IMR-90 (cell line): Measurements from ENCODE around the gene ACTG2. TPM values are rescaled to one million over a fixed set of nuclear protein-coding genes. Genes with fewer than 3 reads are reported as not detected.
A peak's percentile ranks its signal among the peaks of the same experiment; 100 is the strongest.

ENCODE experiments used
- ATAC-seq: fragments of 200-7000 bp; cut with Tn5 transposase; 2 replicates; pipeline ENCODE4 v1.9.1; 2020; ENCODE audit warnings: low read depth, mild to moderate bottlenecking, moderate library complexity
- BruUV-seq: library from RNA; stranded (reverse); fragments of 400-500 nt; replicated peaks from 2 replicates; lab custom pipeline; 2021; lab: Mats Ljungman, UMichigan
- CTCF ChIA-PET: fragments of 300-600 bp; formaldehyde crosslinking; extraction: SDS; loops from one replicate; lab custom pipeline; 2021; ENCODE audit warnings: antibody characterized with exemption; lab: Yijun Ruan, JAX
- POLR2A ChIA-PET: fragments of 300-600 bp; sonication (Branson Sonifier 250); formaldehyde crosslinking; loops from one replicate; lab custom pipeline; 2022; ENCODE audit warnings: antibody characterized with exemption; ENCODE audit not compliant: unreplicated experiment; lab: Charles Lee
- DNase-seq: peaks from one replicate; pipeline ENCODE4 v3.0.0; 2013
- H2AFZ ChIP-seq: replicated peaks from 2 replicates; pipeline ENCODE3; 2013; ENCODE audit warnings: low read length, mild to moderate bottlenecking; ENCODE audit not compliant: poor library complexity
- H2AK5ac ChIP-seq: 2 replicates; pipeline ENCODE4 v1.6.1; 2013; ENCODE audit warnings: low read depth, low read length, inconsistent platforms
- H2AK9ac ChIP-seq: replicated peaks from 2 replicates; pipeline ENCODE3; 2013; ENCODE audit warnings: mild to moderate bottlenecking, low read depth, low read length, moderate library complexity; ENCODE audit not compliant: poor library complexity
- H2BK120ac ChIP-seq: 2 replicates; pipeline ENCODE4 v1.6.1; 2013; ENCODE audit warnings: low read depth, low read length, inconsistent platforms
- H2BK15ac ChIP-seq: 3 replicates; pipeline ENCODE4 v1.6.1; 2013; ENCODE audit warnings: low read depth, low read length, inconsistent platforms
- H2BK20ac ChIP-seq: 2 replicates; pipeline ENCODE4 v1.6.1; 2013; ENCODE audit warnings: low read depth, mild to moderate bottlenecking, inconsistent platforms, low read length, moderate library complexity
- H2BK5ac ChIP-seq: 2 replicates; pipeline ENCODE4 v1.6.1; 2013; ENCODE audit warnings: mild to moderate bottlenecking, low read depth, low read length, inconsistent platforms; ENCODE audit not compliant: poor library complexity, severe bottlenecking
- H3K14ac ChIP-seq: replicated peaks from 2 replicates; pipeline ENCODE4 v1.6.1; 2013; ENCODE audit warnings: low read depth, low read length, inconsistent platforms
- H3K18ac ChIP-seq: 2 replicates; pipeline ENCODE4 v1.6.1; 2013; ENCODE audit warnings: low read depth, low read length, control low read depth
- H3K23ac ChIP-seq: 2 replicates; pipeline ENCODE4 v1.6.1; 2013; ENCODE audit warnings: low read depth, low read length, inconsistent platforms
- H3K27ac ChIP-seq: 2 replicates; pipeline ENCODE4 v1.5.1; 2013; ENCODE audit warnings: mild to moderate bottlenecking, control low read depth, low read length; ENCODE audit not compliant: insufficient read depth
- H3K27me3 ChIP-seq: 2 replicates; pipeline ENCODE4 v1.6.1; 2013; ENCODE audit warnings: low read length; ENCODE audit not compliant: control insufficient read depth, insufficient read depth
- H3K36me3 ChIP-seq: 2 replicates; pipeline ENCODE4 v1.6.1; 2013; ENCODE audit warnings: low read length, mixed read lengths; ENCODE audit not compliant: control insufficient read depth, insufficient read depth
- H3K4ac ChIP-seq: 2 replicates; pipeline ENCODE4 v1.6.1; 2013; ENCODE audit warnings: low read depth, low read length, inconsistent platforms
- H3K4me1 ChIP-seq: 2 replicates; pipeline ENCODE4 v1.6.1; 2013; ENCODE audit warnings: low read length, mixed read lengths; ENCODE audit not compliant: control insufficient read depth, insufficient read depth
- H3K4me2 ChIP-seq: 2 replicates; pipeline ENCODE4 v1.6.1; 2013; ENCODE audit warnings: low read depth, mild to moderate bottlenecking, control low read depth, low read length, moderate library complexity
- H3K4me3 ChIP-seq: 2 replicates; pipeline ENCODE4 v1.5.1; 2013; ENCODE audit warnings: low read depth, mild to moderate bottlenecking, control low read depth, low read length, moderate library complexity; ENCODE audit not compliant: insufficient read depth
- H3K56ac ChIP-seq: 2 replicates; pipeline ENCODE4 v1.6.1; 2013; ENCODE audit warnings: low read length, inconsistent platforms; ENCODE audit not compliant: insufficient read depth; ENCODE audit errors: extremely low read depth
- H3K79me1 ChIP-seq, 2 experiments: 2 replicates each; pipeline ENCODE4 v1.6.1; 2013; ENCODE audit warnings: low read length in 2 of 2, inconsistent platforms in 1 of 2, low read depth in 1 of 2
- H3K9ac ChIP-seq: 2 replicates; pipeline ENCODE4 v1.6.1; 2013; ENCODE audit warnings: low read depth, low read length, control low read depth
- H3K9me1 ChIP-seq: 2 replicates; pipeline ENCODE4 v1.6.1; 2013; ENCODE audit warnings: low read length, inconsistent platforms; ENCODE audit not compliant: insufficient read depth
- H3K9me3 ChIP-seq: 2 replicates; pipeline ENCODE4 v1.6.1; 2013; ENCODE audit warnings: low read length; ENCODE audit not compliant: control insufficient read depth, insufficient read depth
- H4K20me1 ChIP-seq: 2 replicates; pipeline ENCODE4 v1.6.1; 2013; ENCODE audit warnings: low read length, inconsistent platforms; ENCODE audit not compliant: insufficient read depth
- H4K5ac ChIP-seq: 2 replicates; pipeline ENCODE4 v1.6.1; 2013; ENCODE audit warnings: mild to moderate bottlenecking, low read depth, low read length, control low read depth
- H4K8ac ChIP-seq, 2 experiments: 2 replicates each; pipeline ENCODE4 v1.6.1; 2013; ENCODE audit warnings: low read depth in 2 of 2, low read length in 2 of 2, control low read depth in 1 of 2, inconsistent platforms in 1 of 2
- H4K91ac ChIP-seq: 2 replicates; pipeline ENCODE4 v1.6.1; 2013; ENCODE audit warnings: low read depth, low read length, inconsistent platforms; ENCODE audit not compliant: insufficient read depth
- BHLHE40 ChIP-seq: fragments of 150-350 bp; IDR thresholded peaks from 2 replicates; pipeline ENCODE4 v1.6.1; 2016; ENCODE audit warnings: mild to moderate bottlenecking, low read depth, low read length
- CEBPB ChIP-seq: IDR thresholded peaks from 2 replicates; pipeline ENCODE4 v1.6.1; 2012; ENCODE audit warnings: low read depth, low read length, improper control_type of control experiment
- CTCF ChIP-seq: conservative IDR thresholded peaks from 2 replicates; pipeline ENCODE4 v1.5.1; 2012; ENCODE audit warnings: mild to moderate bottlenecking, low read depth, low read length, improper control_type of control experiment
- FOS ChIP-seq: fragments of 150-350 bp; IDR thresholded peaks from 2 replicates; pipeline ENCODE4 v1.6.1; 2016; ENCODE audit warnings: low read depth, low read length
- MXI1 ChIP-seq: IDR thresholded peaks from 2 replicates; pipeline ENCODE4 v1.6.1; 2012; ENCODE audit warnings: low read depth, mild to moderate bottlenecking, low read length, moderate library complexity, borderline replicate concordance
- NFE2L2 ChIP-seq: fragments of 150-350 bp; IDR thresholded peaks from 2 replicates; pipeline ENCODE4 v1.6.1; 2016; ENCODE audit warnings: low read depth, mild to moderate bottlenecking, low read length
- POLR2A ChIP-seq: IDR thresholded peaks from 2 replicates; pipeline ENCODE4 v1.6.1; 2012; ENCODE audit warnings: mild to moderate bottlenecking, low read depth, low read length
- RCOR1 ChIP-seq: IDR thresholded peaks from 2 replicates; pipeline ENCODE4 v1.6.1; 2012; ENCODE audit warnings: mild to moderate bottlenecking, low read length, improper control_type of control experiment; ENCODE audit not compliant: insufficient replicate concordance
- RFX5 ChIP-seq: IDR thresholded peaks from 2 replicates; pipeline ENCODE4 v1.8.0; 2012; ENCODE audit warnings: low read depth, mild to moderate bottlenecking, low read length, moderate library complexity
- SMC3 ChIP-seq: fragments of 150-350 bp; IDR thresholded peaks from 2 replicates; pipeline ENCODE4 v1.6.1; 2016; ENCODE audit warnings: low read depth, mild to moderate bottlenecking, antibody characterized with exemption, low read length, moderate library complexity
- WGBS, 2 experiments: methylation state at CpG; one replicate each; pipeline versions ENCODE4 v1.1.5 to v1.1.7; 2013; ENCODE audit warnings: missing lambda C conversion rate in 2 of 2; ENCODE audit not compliant: insufficient read length in 1 of 2; ENCODE audit errors: extremely low coverage in 2 of 2; 5-methylcytosine and 5-hydroxymethylcytosine counted together
- dilution Hi-C: fragments of 300-500 bp; cut with HindIII; formaldehyde crosslinking; loops from one replicate; pipeline ENCODE4 v1.14.3; 2018; ENCODE audit warnings: low sequenced_read_pairs; ENCODE audit not compliant: unreplicated experiment
- in situ Hi-C: fragments of 300-500 bp; cut with MboI; formaldehyde crosslinking; loops from 3 replicates; pipeline ENCODE4 v1.14.3; 2019; ENCODE audit warnings: low sequenced_read_pairs, inconsistent platforms, mixed read lengths
- intact Hi-C: fragments of 100-400 bp; cut with micrococcal nuclease; formaldehyde crosslinking; loops from 2 replicates; pipeline ENCODE4 v1.10.0; 2022
- polyA plus RNA-seq, 3 experiments: library from polyadenylated mRNA; depleted of rRNA; stranded (reverse); fragments of >200 nt; gene quantifications; 2 replicates each; pipeline ENCODE4 v1.2.3, GENCODE V29; 2012; ENCODE audit warnings: low replicate concordance in 1 of 3
- total RNA-seq: library from RNA; depleted of rRNA; stranded (reverse); fragments of >200 nt; gene quantifications from 2 replicates; pipeline ENCODE4 v1.2.3, GENCODE V29; 2012
- TF ChIP-seq, protein P1 (sequence below): fragments of 150-350 bp; IDR thresholded peaks from 2 replicates; pipeline ENCODE4 v1.6.1; 2016; ENCODE audit warnings: low read depth, mild to moderate bottlenecking, low read length, moderate library complexity, borderline replicate concordance
- TF ChIP-seq, protein P2 (sequence below): fragments of 150-350 bp; IDR thresholded peaks from 2 replicates; pipeline ENCODE4 v1.6.1; 2017; ENCODE audit warnings: mild to moderate bottlenecking, antibody characterized with exemption, low read length, low read depth

The ACTG2 gene
- total and polyA plus RNA-seq, 2 of the 4 experiments (the other 2 are of a cell fraction), result 523 to 899 TPM

DNA sequence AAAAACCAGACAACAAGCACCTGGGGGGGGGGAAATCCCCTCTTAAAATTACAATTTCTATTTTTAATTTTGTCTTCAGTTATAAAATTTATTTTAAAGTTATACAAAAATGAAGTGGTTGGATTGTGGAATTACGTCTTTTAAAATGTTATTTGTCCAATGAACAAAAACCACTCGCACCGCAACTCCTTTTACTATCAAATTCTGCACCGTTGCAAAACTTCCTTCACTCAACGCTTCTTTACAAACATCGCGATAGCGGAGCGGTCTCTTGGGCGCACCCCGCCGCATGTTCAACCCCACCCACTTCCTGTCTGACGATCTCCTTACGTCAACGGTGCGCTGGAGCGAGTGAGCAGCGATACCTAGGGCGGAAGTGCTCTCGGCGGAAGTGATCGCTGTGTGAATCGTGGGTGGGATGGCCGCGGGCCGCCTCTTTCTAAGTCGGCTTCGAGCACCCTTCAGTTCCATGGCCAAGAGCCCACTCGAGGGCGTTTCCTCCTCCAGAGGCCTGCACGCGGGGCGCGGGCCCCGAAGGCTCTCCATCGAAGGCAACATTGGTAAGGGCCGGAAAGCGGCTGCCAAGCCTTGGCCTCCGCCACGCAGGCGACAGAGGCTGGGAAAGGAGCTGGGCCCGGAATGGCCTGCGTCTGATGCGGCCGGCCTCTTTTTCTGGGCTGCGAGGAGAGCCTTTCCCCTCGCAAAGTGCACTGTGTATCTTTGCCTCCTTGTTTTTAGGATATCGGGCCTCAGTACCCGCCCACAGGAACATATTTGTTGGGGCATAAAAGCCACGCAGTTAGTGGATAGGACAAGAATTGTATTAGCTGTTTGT, 33.9 kb downstream of the ACTG2 start, which contains the start of gene DGUOK (continued):
- TF ChIP-seq FOS (no peak), MXI1 (no peak; the same call in 1 of the 2 replicates), SMC3 (no peak)

GRCh38 chr2:73927344-73927743, 34.5 kb downstream of the ACTG2 start:
- Histone ChIP-seq H3K4ac (peak overlapping the region; percentile 90), H3K9me3 (no peaks in the 10 kb centered on the region), H3K27ac (peak overlapping the region; percentile 96), H2BK20ac (no peak overlapping the region), H3K4me2 (peak overlapping the region; percentile 61), H2BK5ac (peak overlapping the region; percentile 89), H2BK120ac (no peak overlapping the region), H3K4me3 (peak overlapping the region; percentile 76), H3K27me3 (no peaks in the 10 kb centered on the region), H4K20me1 (peaks cover 30% of the 10 kb centered on the region), H4K5ac (peak overlapping the region; percentile 71; the same call in 1 of the 2 replicates), H3K9me1 (peaks cover 6% of the 10 kb centered on the region), H3K23ac (peak overlapping the region; percentile 73; the same call in 1 of the 2 replicates), H2AK9ac (no peak overlapping the region), H3K4me1 (peaks cover 9% of the 10 kb centered on the region), H3K56ac (peak overlapping the region; percentile 97), H3K79me1 (peaks cover 19 to 55% of the 10 kb centered on the region in 2 experiments), H2AFZ (no peak overlapping the region), H3K18ac (no peak overlapping the region), H4K91ac (peak overlapping the region; percentile 71; the same call in 1 of the 2 replicates), H3K9ac (peak overlapping the region; percentile 98), H2BK15ac (no peak overlapping the region), H3K14ac (peak overlapping the region; percentile 90), H3K36me3 (no peaks in the 10 kb centered on the region), H2AK5ac (no peak overlapping the region; the same call in 1 of the 2 replicates), H4K8ac (peak overlapping the region; percentile 68 to 97)
- intact Hi-C loops (loop anchor here (5.0 to 10.0 kb wide), 3 partner anchors 55 to 467 kb away; partner anchors contain the start of gene TET3), dilution Hi-C loops (no loop called here), in situ Hi-C loops (loop anchor here (10.0 kb wide), 1 partner anchor 217 kb away; the partner anchor contains the start of gene BOLA3)
- POLR2A ChIA-PET, result no interaction called here
- ATAC-seq (no peak), DNase-seq (no peak)
- no CpG with 5 or more reads among the region's 6 CpGs for WGBS, 2 experiments
- CTCF ChIA-PET, result no interaction called here
- BruUV-seq, result TSS peak; percentile 69
- TF ChIP-seq NFE2L2, result no peak
- TF ChIP-seq MXI1, result no peak
- no peak for TF ChIP-seq POLR2A
- no peak for TF ChIP-seq CEBPB
- TF ChIP-seq, protein P1, sequence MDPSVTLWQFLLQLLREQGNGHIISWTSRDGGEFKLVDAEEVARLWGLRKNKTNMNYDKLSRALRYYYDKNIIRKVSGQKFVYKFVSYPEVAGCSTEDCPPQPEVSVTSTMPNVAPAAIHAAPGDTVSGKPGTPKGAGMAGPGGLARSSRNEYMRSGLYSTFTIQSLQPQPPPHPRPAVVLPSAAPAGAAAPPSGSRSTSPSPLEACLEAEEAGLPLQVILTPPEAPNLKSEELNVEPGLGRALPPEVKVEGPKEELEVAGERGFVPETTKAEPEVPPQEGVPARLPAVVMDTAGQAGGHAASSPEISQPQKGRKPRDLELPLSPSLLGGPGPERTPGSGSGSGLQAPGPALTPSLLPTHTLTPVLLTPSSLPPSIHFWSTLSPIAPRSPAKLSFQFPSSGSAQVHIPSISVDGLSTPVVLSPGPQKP, result no peak
- no peak for TF ChIP-seq CTCF
- TF ChIP-seq RCOR1, result no peak
- TF ChIP-seq RFX5, result no peak
- no peak for TF ChIP-seq BHLHE40
- TF ChIP-seq, protein P2, sequence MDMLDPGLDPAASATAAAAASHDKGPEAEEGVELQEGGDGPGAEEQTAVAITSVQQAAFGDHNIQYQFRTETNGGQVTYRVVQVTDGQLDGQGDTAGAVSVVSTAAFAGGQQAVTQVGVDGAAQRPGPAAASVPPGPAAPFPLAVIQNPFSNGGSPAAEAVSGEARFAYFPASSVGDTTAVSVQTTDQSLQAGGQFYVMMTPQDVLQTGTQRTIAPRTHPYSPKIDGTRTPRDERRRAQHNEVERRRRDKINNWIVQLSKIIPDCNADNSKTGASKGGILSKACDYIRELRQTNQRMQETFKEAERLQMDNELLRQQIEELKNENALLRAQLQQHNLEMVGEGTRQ, result no peak
